Measurements from ENCODE around the gene HILPDA.

HILPDA gene

GRCh38 chr7:128443831-128444600 lies 11.7 kb upstream of the HILPDA start (continued):
- TF ChIP-seq TSHZ2 (CRISPR knock-in tag; IDR thresholded peaks at IDR 0.05): no peak
- no peak for TF ChIP-seq ISL1 (CRISPR knock-in tag; IDR thresholded peaks at IDR 0.05)
- no peak for TF ChIP-seq CSRNP3 (CRISPR knock-in tag; IDR thresholded peaks at IDR 0.05)
- no peak for TF ChIP-seq SNAI2 (CRISPR knock-in tag; IDR thresholded peaks at IDR 0.05)
- no peak for TF ChIP-seq RARB (CRISPR knock-in tag; IDR thresholded peaks at IDR 0.05)
- no peak for TF ChIP-seq GLIS3 (CRISPR knock-in tag; IDR thresholded peaks at IDR 0.05)
- no peak for TF ChIP-seq TCF4 (CRISPR knock-in tag; IDR thresholded peaks at IDR 0.05; ENCODE audit: borderline replicate concordance)
- no peak for TF ChIP-seq ZFP30 (CRISPR knock-in tag; IDR thresholded peaks at IDR 0.05)

GRCh38 chr7:128446306-128446705 lies 9.4 kb upstream of the HILPDA start:
- peak; percentile 70 for ATAC-seq
- TF ChIP-seq ARNTL (CRISPR knock-in tag; IDR thresholded peaks at IDR 0.05; ENCODE audit: borderline replicate concordance, low read depth): no peak
- TF ChIP-seq TSHZ2 (CRISPR knock-in tag; IDR thresholded peaks at IDR 0.05): peak; percentile 50; the same call in 1 of the 2 replicates

- ATAC-seq: no peak
- TF ChIP-seq ESRRG (CRISPR knock-in tag; IDR thresholded peaks at IDR 0.05): no peak
- no peak for TF ChIP-seq ISL1 (CRISPR knock-in tag; IDR thresholded peaks at IDR 0.05)
- no peak for TF ChIP-seq ZNF70 (CRISPR knock-in tag; IDR thresholded peaks at IDR 0.05)
- TF ChIP-seq SNAI2 (CRISPR knock-in tag; IDR thresholded peaks at IDR 0.05): no peak
- no peak for TF ChIP-seq TCF4 (CRISPR knock-in tag; IDR thresholded peaks at IDR 0.05; ENCODE audit: borderline replicate concordance)
- no peak for TF ChIP-seq TOX (CRISPR knock-in tag; IDR thresholded peaks at IDR 0.05; ENCODE audit: borderline replicate concordance)
- TF ChIP-seq BACH2 (CRISPR knock-in tag; IDR thresholded peaks at IDR 0.05; ENCODE audit: borderline replicate concordance): no peak
- TF ChIP-seq RARB (CRISPR knock-in tag; IDR thresholded peaks at IDR 0.05): no peak
- no peak for TF ChIP-seq CSDC2 (CRISPR knock-in tag; IDR thresholded peaks at IDR 0.05)
- TF ChIP-seq ZNF8 (CRISPR knock-in tag; IDR thresholded peaks at IDR 0.05): no peak
Observed at GRCh38 chr7:128447941-128448564, 7.6 kb upstream of the HILPDA start.

GRCh38 chr7:128448751-128449302 lies 6.9 kb upstream of the HILPDA start:
- no peak for ATAC-seq

More at GRCh38 chr7:128448751-128449302, 6.9 kb upstream of the HILPDA start:
- TF ChIP-seq ZNF70 (CRISPR knock-in tag; IDR thresholded peaks at IDR 0.05): no peak
- no peak for TF ChIP-seq CSDC2 (CRISPR knock-in tag; IDR thresholded peaks at IDR 0.05)
- no peak for TF ChIP-seq CSRNP3 (CRISPR knock-in tag; IDR thresholded peaks at IDR 0.05)
